ENCODE data around the gene ONECUT1.

DNA sequence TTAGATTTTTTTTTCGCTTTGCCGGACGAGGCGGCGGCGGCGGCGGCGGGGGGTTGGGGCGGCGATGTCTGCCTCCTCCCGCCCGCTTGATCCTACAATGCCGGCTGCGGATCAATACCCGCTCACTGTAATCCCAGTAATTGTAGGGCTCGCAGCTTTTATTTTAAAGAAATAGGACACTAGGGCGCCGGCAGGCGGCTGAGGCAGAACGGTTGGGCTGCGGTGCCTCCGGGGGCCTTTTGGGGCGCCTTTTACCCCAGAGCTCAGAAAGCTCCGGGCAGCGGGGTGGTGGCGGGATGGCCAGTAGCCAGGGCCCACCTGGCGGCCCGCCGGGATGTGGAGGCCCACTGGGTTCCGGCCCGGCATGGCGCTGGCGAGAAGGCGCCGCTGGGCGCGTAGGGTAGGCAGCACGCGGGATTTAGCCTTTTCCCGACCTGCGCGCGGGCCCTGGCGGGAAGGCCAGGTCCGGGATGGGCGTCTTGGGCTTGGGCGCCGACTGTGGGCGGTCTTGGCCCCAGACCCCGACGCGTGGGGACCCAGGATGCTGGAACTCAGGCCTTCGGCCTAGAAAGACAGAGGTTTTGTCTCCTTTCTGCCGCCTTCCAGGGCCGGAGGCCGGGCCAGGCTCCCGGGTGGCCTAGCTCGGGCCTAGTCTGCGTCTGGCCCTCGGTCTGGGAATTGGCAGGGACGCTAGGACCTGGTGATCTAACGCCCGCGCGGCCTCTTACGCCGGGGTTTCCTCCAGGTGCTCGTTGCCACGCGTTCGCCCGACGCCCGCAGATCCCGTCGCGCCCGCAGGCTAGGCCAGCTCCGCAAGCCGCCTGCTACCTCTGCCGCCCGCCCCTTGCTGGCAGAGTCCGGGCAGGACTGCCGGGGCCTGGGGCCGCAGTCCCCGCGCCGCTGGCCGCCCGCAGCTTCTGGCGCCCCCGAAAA lies 15.5 kb upstream of the ONECUT1 start:
- TF ChIP-seq, protein P1, sequence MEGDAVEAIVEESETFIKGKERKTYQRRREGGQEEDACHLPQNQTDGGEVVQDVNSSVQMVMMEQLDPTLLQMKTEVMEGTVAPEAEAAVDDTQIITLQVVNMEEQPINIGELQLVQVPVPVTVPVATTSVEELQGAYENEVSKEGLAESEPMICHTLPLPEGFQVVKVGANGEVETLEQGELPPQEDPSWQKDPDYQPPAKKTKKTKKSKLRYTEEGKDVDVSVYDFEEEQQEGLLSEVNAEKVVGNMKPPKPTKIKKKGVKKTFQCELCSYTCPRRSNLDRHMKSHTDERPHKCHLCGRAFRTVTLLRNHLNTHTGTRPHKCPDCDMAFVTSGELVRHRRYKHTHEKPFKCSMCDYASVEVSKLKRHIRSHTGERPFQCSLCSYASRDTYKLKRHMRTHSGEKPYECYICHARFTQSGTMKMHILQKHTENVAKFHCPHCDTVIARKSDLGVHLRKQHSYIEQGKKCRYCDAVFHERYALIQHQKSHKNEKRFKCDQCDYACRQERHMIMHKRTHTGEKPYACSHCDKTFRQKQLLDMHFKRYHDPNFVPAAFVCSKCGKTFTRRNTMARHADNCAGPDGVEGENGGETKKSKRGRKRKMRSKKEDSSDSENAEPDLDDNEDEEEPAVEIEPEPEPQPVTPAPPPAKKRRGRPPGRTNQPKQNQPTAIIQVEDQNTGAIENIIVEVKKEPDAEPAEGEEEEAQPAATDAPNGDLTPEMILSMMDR (conservative IDR thresholded peaks at IDR 0.05; ENCODE audit: low read length) = no peak
- TF ChIP-seq EZH2phosphoT487 (IDR thresholded peaks at IDR 0.05; ENCODE audit: borderline replicate concordance, low read depth, low read length) = no peak

All from OCI-LY7 (cell line).